ENCODE data around the gene HAUS7.

GRCh38 chrX:153493085-153493484 lies 22.7 kb upstream of the HAUS7 start:
- no peak for TF ChIP-seq CTCF (IDR thresholded peaks at IDR 0.05)
- no peak for TF ChIP-seq EZH2 (IDR thresholded peaks at IDR 0.05)
- TF ChIP-seq EZH2phosphoT487 (IDR thresholded peaks at IDR 0.05) = no peak
